Measurements from ENCODE around the gene ZNF692.

ZNF692 gene

GRCh38 chr1:248823517-248824001 lies 35.3 kb downstream of the ZNF692 start:
- DNase-seq, result no peak

GRCh38 chr1:248822148-248823032 lies 36.5 kb downstream of the ZNF692 start:
- DNase-seq, result no peak

GRCh38 chr1:248821641-248822040 lies 37.2 kb downstream of the ZNF692 start:
- no peak for DNase-seq

- no peak for DNase-seq
Observed at GRCh38 chr1:248821101-248821500, 37.8 kb downstream of the ZNF692 start.

- DNase-seq, result no peak
Observed at GRCh38 chr1:248820041-248820585, 38.8 kb downstream of the ZNF692 start.

GRCh38 chr1:248818505-248819374 lies 40.1 kb downstream of the ZNF692 start:
- DNase-seq, result no peak

- no peak for DNase-seq
Observed at GRCh38 chr1:248817065-248817464, 41.8 kb downstream of the ZNF692 start.

- DNase-seq, result no peak
Observed at GRCh38 chr1:248816042-248816851, 42.6 kb downstream of the ZNF692 start.

- DNase-seq, result no peak
Observed at GRCh38 chr1:248815407-248816034, 43.4 kb downstream of the ZNF692 start.

GRCh38 chr1:248814351-248814750 lies 44.5 kb downstream of the ZNF692 start:
- no peak for DNase-seq

- no peak for DNase-seq
Observed at GRCh38 chr1:248813546-248813945, 45.3 kb downstream of the ZNF692 start.

- no peak for DNase-seq
Observed at GRCh38 chr1:248812736-248813425, 46.0 kb downstream of the ZNF692 start.

- DNase-seq, result no peak
Observed at GRCh38 chr1:248811514-248812490, 47.1 kb downstream of the ZNF692 start.

GRCh38 chr1:248810727-248811513 lies 48.0 kb downstream of the ZNF692 start:
- no peak for DNase-seq

- DNase-seq, result no peak
Observed at GRCh38 chr1:248810000-248810726, 48.7 kb downstream of the ZNF692 start.

- DNase-seq, result no peak
Observed at GRCh38 chr1:248808876-248809275, 50.0 kb downstream of the ZNF692 start.

GRCh38 chr1:248807067-248807737 lies 51.7 kb downstream of the ZNF692 start:
- no peak for DNase-seq

- DNase-seq, result no peak
Observed at GRCh38 chr1:248805876-248806275, 53.0 kb downstream of the ZNF692 start.
